Calu3 (cell line): ENCODE results near the gene RAB25. TPM values are rescaled to one million over a fixed set of nuclear protein-coding genes. Genes with fewer than 3 reads are reported as not detected.

Source experiments
- BruUV-seq: library from RNA; stranded (reverse); fragments of 400-500 nt; replicated peaks from 2 replicates; lab custom pipeline; 2021; lab: Mats Ljungman, UMichigan
- CTCF ChIA-PET: fragments of 300-600 bp; sonication (Branson Sonifier 250); formaldehyde crosslinking; loops from one replicate; lab custom pipeline; 2022; ENCODE audit warnings: antibody characterized with exemption; lab: Charles Lee
- DNase-seq: peaks from one replicate; pipeline ENCODE4 v3.0.0; 2022
- H3K27ac Mint-ChIP-seq: one replicate; pipeline ENCODE4 v1.8.0; 2022; ENCODE audit warnings: mixed read lengths; ENCODE audit not compliant: unreplicated experiment
- H3K27me3 Mint-ChIP-seq: one replicate; pipeline ENCODE4 v1.8.0; 2022; ENCODE audit warnings: mixed read lengths; ENCODE audit not compliant: unreplicated experiment
- H3K36me3 Mint-ChIP-seq: one replicate; pipeline ENCODE4 v1.8.0; 2022; ENCODE audit warnings: mild to moderate bottlenecking, moderate library complexity, mixed read lengths; ENCODE audit not compliant: insufficient read depth, unreplicated experiment
- H3K4me1 Mint-ChIP-seq: one replicate; pipeline ENCODE4 v1.8.0; 2022; ENCODE audit warnings: mild to moderate bottlenecking, low read depth, mixed read lengths; ENCODE audit not compliant: unreplicated experiment
- H3K4me3 Mint-ChIP-seq: one replicate; pipeline ENCODE4 v1.8.0; 2022; ENCODE audit warnings: mild to moderate bottlenecking, low read depth, moderate library complexity, mixed read lengths; ENCODE audit not compliant: unreplicated experiment
- H3K9me3 Mint-ChIP-seq: one replicate; pipeline ENCODE4 v1.8.0; 2022; ENCODE audit warnings: low read depth, mixed read lengths; ENCODE audit not compliant: unreplicated experiment
- intact Hi-C: fragments of 100-400 bp; cut with micrococcal nuclease; formaldehyde crosslinking; loops from one replicate; pipeline ENCODE4 v1.10.0; 2022; ENCODE audit not compliant: unreplicated experiment
- total RNA-seq: library from RNA; stranded (reverse); gene quantifications from 2 replicates; pipeline ENCODE4 v1.2.3, GENCODE V29; 2022
- TF ChIP-seq, protein P1 (sequence below): fragments of 200-600 bp; IDR thresholded peaks from one replicate; pipeline ENCODE4 v1.8.0; 2022; ENCODE audit warnings: antibody characterized with exemption; ENCODE audit not compliant: unreplicated experiment

RAB25 gene
- total RNA-seq, 1 experiment from 2014 or later: 182 TPM

DNA sequence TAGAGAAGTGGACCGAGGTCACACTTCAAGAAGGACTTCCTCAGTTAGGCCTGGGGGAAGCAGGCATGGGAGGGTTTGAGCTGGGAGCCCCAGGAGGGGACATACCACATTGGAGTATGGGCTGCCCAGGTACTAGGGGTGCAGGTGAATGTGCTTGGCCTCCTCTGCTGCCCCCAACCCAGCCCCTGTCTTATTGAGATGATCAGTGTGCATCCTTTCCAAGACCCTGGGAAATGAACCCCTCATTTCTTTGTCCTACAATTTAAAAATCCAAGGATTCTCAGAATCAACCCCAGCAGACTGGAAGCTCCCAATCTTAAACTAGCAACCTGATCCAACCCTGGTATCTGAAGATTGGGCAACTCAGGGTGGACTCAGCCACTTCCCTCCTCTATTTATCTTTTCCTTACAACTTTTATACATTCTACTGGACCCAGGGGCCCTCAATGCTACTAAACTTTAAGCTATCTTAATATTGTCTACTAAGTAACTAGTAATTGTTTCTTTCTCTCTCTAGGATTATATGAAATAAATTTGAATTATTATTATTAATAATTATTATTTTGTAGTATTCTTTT is 12.2 kb downstream of the RAB25 start:
- peaks cover 22% of the 10 kb centered on the region for H3K36me3 Mint-ChIP-seq
- intact Hi-C loops: no loop called here
- H3K27me3 Mint-ChIP-seq: no peaks in the 10 kb centered on the region
- H3K4me3 Mint-ChIP-seq: no peak overlapping the region
- CTCF ChIA-PET: interaction anchor here (0.6 to 0.7 kb wide), 2 partner anchors 8 to 110 kb away, joined by 3 read pairs; no protein-coding TSS in a partner anchor
- TF ChIP-seq, protein P1, sequence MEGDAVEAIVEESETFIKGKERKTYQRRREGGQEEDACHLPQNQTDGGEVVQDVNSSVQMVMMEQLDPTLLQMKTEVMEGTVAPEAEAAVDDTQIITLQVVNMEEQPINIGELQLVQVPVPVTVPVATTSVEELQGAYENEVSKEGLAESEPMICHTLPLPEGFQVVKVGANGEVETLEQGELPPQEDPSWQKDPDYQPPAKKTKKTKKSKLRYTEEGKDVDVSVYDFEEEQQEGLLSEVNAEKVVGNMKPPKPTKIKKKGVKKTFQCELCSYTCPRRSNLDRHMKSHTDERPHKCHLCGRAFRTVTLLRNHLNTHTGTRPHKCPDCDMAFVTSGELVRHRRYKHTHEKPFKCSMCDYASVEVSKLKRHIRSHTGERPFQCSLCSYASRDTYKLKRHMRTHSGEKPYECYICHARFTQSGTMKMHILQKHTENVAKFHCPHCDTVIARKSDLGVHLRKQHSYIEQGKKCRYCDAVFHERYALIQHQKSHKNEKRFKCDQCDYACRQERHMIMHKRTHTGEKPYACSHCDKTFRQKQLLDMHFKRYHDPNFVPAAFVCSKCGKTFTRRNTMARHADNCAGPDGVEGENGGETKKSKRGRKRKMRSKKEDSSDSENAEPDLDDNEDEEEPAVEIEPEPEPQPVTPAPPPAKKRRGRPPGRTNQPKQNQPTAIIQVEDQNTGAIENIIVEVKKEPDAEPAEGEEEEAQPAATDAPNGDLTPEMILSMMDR: no peak
- H3K27ac Mint-ChIP-seq: no peak overlapping the region
- H3K4me1 Mint-ChIP-seq: no peaks in the 10 kb centered on the region
- BruUV-seq: no TSS peak
- no peak for DNase-seq
- H3K9me3 Mint-ChIP-seq: no peaks in the 10 kb centered on the region

DNA sequence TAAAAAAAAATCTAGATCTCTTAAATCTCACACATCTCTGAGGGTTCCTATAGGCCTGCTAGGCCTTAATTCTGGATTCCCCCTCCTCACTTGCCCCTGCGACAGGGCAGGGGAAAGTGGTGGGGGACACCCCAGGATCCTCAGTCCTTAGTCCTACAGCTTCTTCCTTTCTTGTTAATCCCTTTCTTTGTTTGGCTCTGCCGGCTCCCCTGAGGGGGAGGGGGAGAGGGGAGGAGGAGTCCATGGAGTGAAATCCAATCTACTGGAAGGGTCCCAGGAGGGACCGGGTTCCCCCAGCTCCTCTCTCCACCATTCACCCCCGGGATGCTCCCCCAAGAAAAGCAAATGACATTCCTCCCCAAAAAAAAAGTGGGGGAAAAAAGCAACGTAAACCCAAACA is 12.8 kb downstream of the RAB25 start:
- DNase-seq: no peak
- Mint-ChIP-seq H3K4me3 (no peak overlapping the region), H3K36me3 (peaks cover 16% of the 10 kb centered on the region), H3K27ac (no peak overlapping the region), H3K9me3 (no peaks in the 10 kb centered on the region), H3K4me1 (no peaks in the 10 kb centered on the region), H3K27me3 (no peaks in the 10 kb centered on the region)
- BruUV-seq: no TSS peak
- CTCF ChIA-PET: interaction anchor here (0.7 kb wide), 1 partner anchor 9 kb away, joined by 3 read pairs; no protein-coding TSS in a partner anchor
- intact Hi-C loops: no loop called here
- TF ChIP-seq, protein P1: no peak

DNA sequence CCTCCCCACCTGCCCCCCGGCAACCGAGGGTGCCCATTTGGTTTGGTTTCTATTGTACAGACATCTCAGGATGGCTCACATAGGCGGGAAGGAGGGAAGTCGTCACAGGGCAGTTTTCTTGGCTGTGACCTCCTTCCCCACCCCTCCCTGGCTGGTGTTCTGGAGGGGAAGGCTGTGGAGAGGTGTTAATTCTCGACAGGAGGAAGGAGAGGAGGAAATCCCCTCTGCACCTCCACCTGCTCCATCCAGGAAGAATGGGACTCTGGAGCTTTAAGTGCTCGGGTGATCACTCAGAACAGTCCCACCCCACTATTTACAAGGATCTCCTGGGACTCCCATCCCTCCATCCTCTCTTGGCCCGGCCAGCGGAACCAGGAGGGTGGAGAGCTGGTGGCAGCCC is 13.7 kb downstream of the RAB25 start:
- peaks cover 15% of the 10 kb centered on the region for H3K36me3 Mint-ChIP-seq
- H3K9me3 Mint-ChIP-seq: no peaks in the 10 kb centered on the region
- H3K27ac Mint-ChIP-seq: no peak overlapping the region
- BruUV-seq: no TSS peak
- DNase-seq: no peak
- TF ChIP-seq, protein P1: no peak
- no peaks in the 10 kb centered on the region for H3K27me3 Mint-ChIP-seq
- no peaks in the 10 kb centered on the region for H3K4me1 Mint-ChIP-seq
- H3K4me3 Mint-ChIP-seq: no peak overlapping the region
- intact Hi-C loops: no loop called here
- CTCF ChIA-PET: interaction anchor here (1.4 kb wide), 1 partner anchor 8 kb away, joined by 3 read pairs; no protein-coding TSS in a partner anchor

DNA sequence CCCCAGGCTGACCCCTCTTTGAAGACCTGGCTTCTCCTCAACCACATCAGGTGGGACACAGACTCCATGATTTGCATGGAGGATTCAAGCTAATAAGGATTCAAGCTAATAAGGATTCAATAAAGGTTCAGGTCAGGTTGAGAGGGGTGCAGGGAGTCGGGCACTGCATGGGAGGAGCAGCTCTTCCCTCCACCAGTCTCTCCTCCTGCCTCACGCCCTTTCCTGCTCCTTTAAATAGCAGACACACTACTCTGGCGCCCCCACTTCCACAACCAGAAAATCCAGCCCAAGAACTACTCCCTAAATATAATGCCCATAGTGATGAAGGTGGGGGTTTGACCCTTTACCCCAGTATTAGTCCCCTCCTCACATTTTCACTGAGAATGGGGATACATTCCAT is 14.2 kb downstream of the RAB25 start:
- CTCF ChIA-PET: interaction anchor here (1.4 kb wide), 1 partner anchor 9 kb away, joined by 3 read pairs; no protein-coding TSS in a partner anchor
- TF ChIP-seq, protein P1: no peak
- H3K9me3 Mint-ChIP-seq: no peaks in the 10 kb centered on the region
- DNase-seq: no peak
- intact Hi-C loops: no loop called here
- no peak overlapping the region for H3K4me3 Mint-ChIP-seq
- H3K27ac Mint-ChIP-seq: no peak overlapping the region
- H3K4me1 Mint-ChIP-seq: no peaks in the 10 kb centered on the region
- H3K36me3 Mint-ChIP-seq: peaks cover 14% of the 10 kb centered on the region
- no peaks in the 10 kb centered on the region for H3K27me3 Mint-ChIP-seq
- no TSS peak for BruUV-seq
